NCI-H1105 treated with DMSO at 0.1 percent for 48 hours (cell line): ENCODE measurements around the gene STK38.
"Not testable (repeated sequence)": the region's sequence is repeated elsewhere in the genome, so short reads cannot be mapped to it uniquely, and the experiment has no call there.

Source experiments
- DNase-seq: peaks from one replicate; lab custom pipeline; 2025; lab: John Stamatoyannopoulos, UW

STK38 gene

DNA sequence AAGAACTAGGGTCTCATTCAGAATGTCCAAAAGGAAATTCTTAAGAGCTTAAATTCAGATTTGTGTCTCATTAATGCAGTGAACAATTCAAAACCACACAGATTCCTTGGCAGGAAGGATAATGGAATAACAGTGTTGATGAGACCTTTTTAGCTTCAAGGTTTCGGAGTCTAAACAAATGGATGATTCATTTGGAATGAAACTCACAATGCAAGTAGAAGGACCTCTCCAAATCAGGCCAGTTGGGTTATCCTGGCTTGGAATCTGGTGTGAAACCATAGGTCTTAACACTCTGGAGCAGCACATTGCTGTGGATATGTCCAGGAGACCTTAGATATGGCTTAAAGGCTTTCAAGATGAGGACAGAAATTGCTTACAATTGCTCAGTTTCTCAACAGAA is 59.6 kb downstream of the STK38 start:
- no peak for DNase-seq

- no peak for DNase-seq
Observed at GRCh38 chr6:36484736-36485135, 62.5 kb downstream of the STK38 start.

- not testable (repeated sequence) for DNase-seq
Observed at GRCh38 chr6:36483326-36483725, 64.0 kb downstream of the STK38 start.

DNA sequence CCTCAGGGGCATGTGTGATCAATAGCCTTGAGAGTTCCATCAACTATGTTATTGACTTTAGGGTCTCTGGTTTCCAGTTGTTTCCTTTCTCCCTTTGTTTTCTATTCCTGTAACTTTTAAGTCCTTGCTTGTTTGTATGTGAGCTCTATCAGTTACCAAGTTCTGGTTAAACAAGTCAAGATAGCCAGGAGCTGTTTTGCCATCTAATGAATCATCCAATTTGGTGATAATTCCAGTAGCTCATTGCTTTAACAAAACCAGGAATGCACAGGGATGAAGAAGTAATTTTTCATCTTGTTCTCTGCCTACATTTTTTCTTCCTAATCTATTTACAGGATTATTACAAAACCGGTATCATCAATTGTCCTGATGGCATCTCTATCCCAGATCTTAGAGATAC is 68.0 kb downstream of the STK38 start:
- DNase-seq: no peak

DNA sequence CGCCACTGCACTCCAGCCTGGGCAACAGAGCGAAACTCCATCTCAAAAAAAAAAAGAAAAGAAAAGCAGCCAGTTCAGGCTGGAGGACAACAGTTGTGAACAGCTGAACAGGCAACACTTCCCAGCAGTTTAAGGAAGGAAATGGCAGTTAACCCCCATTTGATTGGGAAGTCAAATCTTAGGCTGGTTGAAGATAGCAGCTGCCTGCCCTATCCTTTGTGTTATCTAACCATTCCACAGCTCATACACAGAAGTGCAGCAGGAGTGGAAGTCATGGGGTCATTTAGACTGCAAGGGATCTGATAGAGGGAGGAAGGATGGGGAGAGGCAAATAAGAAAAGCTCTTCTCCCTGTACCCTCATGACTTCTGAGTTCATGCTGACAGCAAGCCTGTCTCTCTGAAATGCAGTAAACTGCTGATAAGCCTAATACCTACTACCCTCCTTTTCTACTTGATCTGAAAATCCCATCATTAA is 69.2 kb downstream of the STK38 start:
- DNase-seq: no peak

GRCh38 chr6:36469946-36470345 is 77.3 kb downstream of the STK38 start:
- DNase-seq: no peak

DNA sequence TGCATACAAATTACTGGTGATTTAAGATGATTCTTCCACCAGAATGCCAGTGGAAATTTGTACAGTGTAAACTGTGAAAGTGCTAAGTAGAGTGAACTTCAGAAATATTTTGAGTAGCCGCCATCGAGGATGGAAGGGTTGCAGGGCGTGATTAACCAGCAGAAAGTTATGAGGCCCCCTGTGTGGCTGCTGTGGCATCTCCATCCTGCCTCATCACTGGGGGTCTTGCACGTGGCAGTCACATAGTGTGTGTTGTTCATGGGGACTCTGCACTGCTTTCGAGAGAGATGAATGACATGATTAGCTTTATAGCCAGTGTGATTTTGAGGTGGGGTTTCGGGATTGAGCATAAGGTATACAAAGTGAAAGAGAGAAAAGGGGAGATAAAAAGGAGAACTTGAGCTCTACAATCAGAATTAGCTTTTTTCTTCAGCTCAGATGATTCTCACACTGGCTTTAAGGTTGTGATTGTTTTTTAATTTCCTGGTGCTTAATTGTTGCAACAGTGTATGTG is 78.1 kb downstream of the STK38 start:
- no peak for DNase-seq

- DNase-seq: no peak
Observed at GRCh38 chr6:36467625-36468024, 79.7 kb downstream of the STK38 start.

DNA sequence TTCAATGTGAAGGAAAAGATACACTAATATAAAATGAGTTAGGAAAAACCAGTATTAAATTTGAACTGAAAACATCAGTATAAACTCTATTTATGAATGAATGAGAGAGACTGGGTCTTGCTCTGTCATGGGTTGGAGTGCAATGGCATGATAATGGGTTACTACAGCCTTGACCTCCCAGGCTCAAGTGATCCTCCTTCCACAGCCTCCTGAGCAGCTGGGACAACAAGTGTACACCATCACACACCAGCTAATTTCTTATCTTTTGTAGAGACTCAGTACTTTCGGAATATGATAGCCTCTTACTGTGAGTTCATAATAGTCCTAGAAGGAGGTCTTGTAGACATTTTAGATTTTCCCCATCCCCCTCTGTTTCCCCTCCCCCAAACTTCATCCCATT is 83.0 kb downstream of the STK38 start:
- no peak for DNase-seq

GRCh38 chr6:36463676-36464075 is 83.6 kb downstream of the STK38 start:
- no peak for DNase-seq

DNA sequence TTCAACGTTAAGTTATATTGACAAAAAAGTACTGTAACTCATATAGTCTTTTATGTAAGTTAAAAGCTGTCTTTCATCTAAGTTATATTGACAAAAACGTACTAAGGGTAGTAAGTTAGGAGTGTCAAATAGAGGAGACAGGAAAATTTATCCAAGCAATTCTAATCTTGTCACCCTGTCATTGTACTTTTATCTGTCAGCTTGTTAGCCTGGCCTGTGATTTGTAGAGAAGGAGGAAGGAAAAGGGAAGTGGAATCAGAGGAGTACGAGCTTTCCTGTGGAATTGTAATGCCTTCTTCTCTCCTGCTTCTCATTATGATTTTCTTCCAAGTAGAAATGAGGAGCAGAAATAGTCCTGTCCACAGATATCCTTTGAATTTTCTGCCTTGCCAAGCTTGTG is 85.6 kb downstream of the STK38 start:
- DNase-seq: no peak

DNA sequence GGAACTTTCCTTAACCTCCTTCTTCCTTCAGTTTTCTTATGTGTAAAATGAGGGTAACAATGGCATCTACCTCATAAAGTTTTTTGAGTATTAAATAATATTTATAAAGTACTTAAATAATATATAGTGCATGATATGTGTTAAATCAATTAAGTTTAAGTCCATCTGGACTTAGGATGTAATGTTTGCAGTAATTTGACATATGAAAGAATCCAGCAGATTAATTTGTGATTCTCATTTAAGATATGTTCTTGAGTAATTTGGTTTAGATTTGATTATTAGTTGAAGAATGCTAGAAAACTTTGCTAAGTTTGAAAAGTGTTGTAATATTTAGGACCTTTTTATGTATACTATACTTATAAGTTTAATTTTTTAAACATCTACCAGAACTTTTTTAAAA is 86.4 kb downstream of the STK38 start:
- no peak for DNase-seq

GRCh38 chr6:36459501-36459900 is 87.8 kb downstream of the STK38 start:
- no peak for DNase-seq

DNA sequence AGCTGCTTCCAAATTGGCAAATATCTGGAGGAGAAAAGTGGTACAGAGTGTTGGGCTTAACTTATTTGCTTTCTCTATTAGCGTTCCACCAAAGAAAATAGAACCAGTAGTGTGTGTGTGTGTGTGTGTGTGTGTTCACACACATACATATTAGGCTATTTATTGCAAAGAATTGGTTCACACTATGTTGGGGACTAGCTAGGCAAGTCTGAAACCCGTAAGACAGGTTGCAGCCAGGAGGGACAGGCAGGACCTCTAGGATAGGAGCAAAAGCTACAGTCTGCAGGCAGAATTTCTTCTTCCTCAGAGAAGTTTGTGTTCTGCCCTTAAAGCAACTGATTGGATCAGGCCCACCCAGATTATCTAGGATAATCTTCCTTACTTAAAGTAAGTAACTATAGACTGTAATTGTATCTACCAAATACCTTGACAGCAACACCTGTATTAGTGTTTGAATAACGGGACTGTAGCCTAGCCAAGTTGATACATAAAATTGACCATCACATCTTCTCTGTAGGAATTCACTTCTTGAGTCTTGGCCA is 91.7 kb downstream of the STK38 start:
- no peak for DNase-seq

GRCh38 chr6:36452897-36453296 is 94.4 kb downstream of the STK38 start:
- not testable (repeated sequence) for DNase-seq

- not testable (repeated sequence) for DNase-seq
Observed at GRCh38 chr6:36449173-36449572, 98.1 kb downstream of the STK38 start.

- no peak for DNase-seq
Observed at GRCh38 chr6:36445621-36446020, 101.7 kb downstream of the STK38 start.

GRCh38 chr6:36444470-36444869 is 102.8 kb downstream of the STK38 start:
- no peak for DNase-seq
